ENCODE data around the gene EEPD1.

GRCh38 chr7:36279926-36280315, 126.9 kb downstream of the EEPD1 start:
- TF ChIP-seq POLR2A (IDR thresholded peaks at IDR 0.05) = no peak
- TF ChIP-seq, protein P1, sequence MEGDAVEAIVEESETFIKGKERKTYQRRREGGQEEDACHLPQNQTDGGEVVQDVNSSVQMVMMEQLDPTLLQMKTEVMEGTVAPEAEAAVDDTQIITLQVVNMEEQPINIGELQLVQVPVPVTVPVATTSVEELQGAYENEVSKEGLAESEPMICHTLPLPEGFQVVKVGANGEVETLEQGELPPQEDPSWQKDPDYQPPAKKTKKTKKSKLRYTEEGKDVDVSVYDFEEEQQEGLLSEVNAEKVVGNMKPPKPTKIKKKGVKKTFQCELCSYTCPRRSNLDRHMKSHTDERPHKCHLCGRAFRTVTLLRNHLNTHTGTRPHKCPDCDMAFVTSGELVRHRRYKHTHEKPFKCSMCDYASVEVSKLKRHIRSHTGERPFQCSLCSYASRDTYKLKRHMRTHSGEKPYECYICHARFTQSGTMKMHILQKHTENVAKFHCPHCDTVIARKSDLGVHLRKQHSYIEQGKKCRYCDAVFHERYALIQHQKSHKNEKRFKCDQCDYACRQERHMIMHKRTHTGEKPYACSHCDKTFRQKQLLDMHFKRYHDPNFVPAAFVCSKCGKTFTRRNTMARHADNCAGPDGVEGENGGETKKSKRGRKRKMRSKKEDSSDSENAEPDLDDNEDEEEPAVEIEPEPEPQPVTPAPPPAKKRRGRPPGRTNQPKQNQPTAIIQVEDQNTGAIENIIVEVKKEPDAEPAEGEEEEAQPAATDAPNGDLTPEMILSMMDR (IDR thresholded peaks at IDR 0.05) = no peak

Measured in uterus (tissue), 2 donors.